HFFc6 (cell line): ENCODE measurements around the gene SIK3. TPM values are rescaled to one million over a fixed set of nuclear protein-coding genes. Genes with fewer than 3 reads are reported as not detected.

Experiments used
- DNase-seq: peaks from one replicate; pipeline ENCODE4 v3.0.0-alpha.2; 2018
- H3K27ac Mint-ChIP-seq: 2 replicates; pipeline ENCODE4 v1.8.0; 2020; ENCODE audit warnings: mild to moderate bottlenecking, mixed read lengths
- H3K27me3 Mint-ChIP-seq: 2 replicates; pipeline ENCODE4 v1.8.0; 2021; ENCODE audit warnings: mild to moderate bottlenecking, moderate library complexity, mixed read lengths; ENCODE audit not compliant: insufficient read depth
- H3K36me3 Mint-ChIP-seq: 2 replicates; pipeline ENCODE4 v1.8.0; 2021; ENCODE audit warnings: low read depth, mixed read lengths
- H3K4me1 Mint-ChIP-seq: 2 replicates; pipeline ENCODE4 v1.8.0; 2020; ENCODE audit warnings: low read depth, mixed read lengths
- H3K4me3 Mint-ChIP-seq: 2 replicates; pipeline ENCODE4 v1.8.0; 2020; ENCODE audit warnings: mild to moderate bottlenecking, moderate library complexity, mixed read lengths
- H3K9me3 Mint-ChIP-seq: 2 replicates; pipeline ENCODE4 v1.8.0; 2020; ENCODE audit warnings: mild to moderate bottlenecking, mixed read lengths
- total RNA-seq, 6 experiments: library from RNA; stranded (reverse); fragmentation: NEBNext Ultra II Directional; extraction: Animal tissue kit (Norgen Biotek cat#: 25700); gene quantifications; 2 replicates in 1 of 6; 3 replicates in 5 of 6; pipeline ENCODE4 v1.2.3, GENCODE V29; 2021
- TF ChIP-seq, protein P1 (sequence below): fragments of 200-600 bp; sonication (generic); IDR thresholded peaks from 2 replicates; pipeline ENCODE4 v1.5.0; 2021; ENCODE audit warnings: antibody characterized with exemption, mild to moderate bottlenecking

The SIK3 gene
- total RNA-seq, 6 experiments from 2014 or later, result 15.6 to 23.3 (median 19.9) TPM

DNA sequence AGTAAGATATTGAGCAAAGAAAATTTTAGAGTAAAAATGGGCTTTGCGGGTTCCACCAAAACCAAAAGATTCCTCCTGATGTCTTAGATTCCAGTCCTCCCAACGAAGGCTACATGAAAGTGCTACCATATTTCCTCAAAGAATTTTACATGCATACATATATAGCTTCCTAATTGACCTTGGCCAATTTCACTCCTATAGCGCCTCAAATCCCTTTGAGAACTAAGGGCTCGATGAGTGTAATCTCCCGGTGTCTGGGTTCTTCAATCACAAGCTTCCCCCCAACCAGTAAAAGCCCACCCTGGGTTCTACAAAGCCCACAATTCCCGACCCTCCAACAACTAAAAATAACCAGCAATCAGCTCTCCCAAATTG lies 1.2 kb downstream of the SIK3 start:
- Mint-ChIP-seq H3K4me1 (peaks cover 49% of the 10 kb centered on the region), H3K36me3 (peaks cover 6% of the 10 kb centered on the region), H3K4me3 (peak overlapping the region; percentile 94), H3K27ac (peak overlapping the region; percentile 94), H3K27me3 (peaks cover 2% of the 10 kb centered on the region; the same call in 1 of the 2 replicates), H3K9me3 (no peaks in the 10 kb centered on the region)
- TF ChIP-seq, protein P1, sequence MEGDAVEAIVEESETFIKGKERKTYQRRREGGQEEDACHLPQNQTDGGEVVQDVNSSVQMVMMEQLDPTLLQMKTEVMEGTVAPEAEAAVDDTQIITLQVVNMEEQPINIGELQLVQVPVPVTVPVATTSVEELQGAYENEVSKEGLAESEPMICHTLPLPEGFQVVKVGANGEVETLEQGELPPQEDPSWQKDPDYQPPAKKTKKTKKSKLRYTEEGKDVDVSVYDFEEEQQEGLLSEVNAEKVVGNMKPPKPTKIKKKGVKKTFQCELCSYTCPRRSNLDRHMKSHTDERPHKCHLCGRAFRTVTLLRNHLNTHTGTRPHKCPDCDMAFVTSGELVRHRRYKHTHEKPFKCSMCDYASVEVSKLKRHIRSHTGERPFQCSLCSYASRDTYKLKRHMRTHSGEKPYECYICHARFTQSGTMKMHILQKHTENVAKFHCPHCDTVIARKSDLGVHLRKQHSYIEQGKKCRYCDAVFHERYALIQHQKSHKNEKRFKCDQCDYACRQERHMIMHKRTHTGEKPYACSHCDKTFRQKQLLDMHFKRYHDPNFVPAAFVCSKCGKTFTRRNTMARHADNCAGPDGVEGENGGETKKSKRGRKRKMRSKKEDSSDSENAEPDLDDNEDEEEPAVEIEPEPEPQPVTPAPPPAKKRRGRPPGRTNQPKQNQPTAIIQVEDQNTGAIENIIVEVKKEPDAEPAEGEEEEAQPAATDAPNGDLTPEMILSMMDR, result no peak
- no peak for DNase-seq

DNA sequence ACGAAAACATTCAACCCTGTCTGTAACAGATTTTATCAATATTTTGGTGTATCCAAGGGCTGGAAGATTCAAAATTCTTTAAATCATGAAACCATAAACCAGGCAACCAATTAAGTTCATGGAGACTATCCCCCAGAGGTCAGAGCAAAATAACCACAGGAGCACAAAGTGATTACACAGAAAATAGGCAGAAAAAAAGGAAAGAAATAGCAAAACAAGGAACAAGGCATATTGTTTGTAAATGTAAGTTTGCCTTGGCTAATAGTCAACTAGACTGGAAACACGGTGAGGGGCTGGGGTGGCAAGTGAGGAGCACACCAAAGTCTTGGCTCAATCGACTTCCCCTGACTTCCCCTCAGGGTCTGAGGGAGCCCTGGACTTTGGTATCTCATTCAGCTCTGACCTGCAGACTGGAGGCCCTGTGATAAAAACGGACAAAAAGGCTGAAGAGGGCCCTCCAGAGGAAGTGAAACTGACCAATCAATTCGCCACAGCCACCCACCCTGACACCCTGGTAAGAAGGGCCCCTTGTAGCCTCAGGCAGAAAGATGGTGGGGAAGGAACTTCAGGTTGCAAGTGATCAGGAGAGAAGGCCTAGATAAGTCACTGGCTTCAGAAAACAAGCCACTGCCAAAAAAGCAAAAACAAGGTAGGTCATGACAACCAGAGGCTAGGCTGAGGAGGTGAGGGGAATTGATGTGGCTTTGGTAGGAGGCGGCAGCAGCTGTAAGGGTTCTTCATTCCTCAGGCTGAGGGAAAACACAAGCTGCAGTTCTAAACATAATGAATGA lies 1.8 kb downstream of the SIK3 start:
- peak overlapping the region; percentile 94 for H3K4me3 Mint-ChIP-seq
- H3K27me3 Mint-ChIP-seq, result peaks cover 2% of the 10 kb centered on the region; the same call in 1 of the 2 replicates
- H3K9me3 Mint-ChIP-seq, result no peaks in the 10 kb centered on the region
- peak overlapping the region; percentile 94 for H3K27ac Mint-ChIP-seq
- H3K4me1 Mint-ChIP-seq, result peaks cover 49% of the 10 kb centered on the region
- DNase-seq, result peak; percentile 11
- H3K36me3 Mint-ChIP-seq, result peaks cover 9% of the 10 kb centered on the region
- TF ChIP-seq, protein P1, result peak; percentile 17; the same call in 1 of the 2 replicates

DNA sequence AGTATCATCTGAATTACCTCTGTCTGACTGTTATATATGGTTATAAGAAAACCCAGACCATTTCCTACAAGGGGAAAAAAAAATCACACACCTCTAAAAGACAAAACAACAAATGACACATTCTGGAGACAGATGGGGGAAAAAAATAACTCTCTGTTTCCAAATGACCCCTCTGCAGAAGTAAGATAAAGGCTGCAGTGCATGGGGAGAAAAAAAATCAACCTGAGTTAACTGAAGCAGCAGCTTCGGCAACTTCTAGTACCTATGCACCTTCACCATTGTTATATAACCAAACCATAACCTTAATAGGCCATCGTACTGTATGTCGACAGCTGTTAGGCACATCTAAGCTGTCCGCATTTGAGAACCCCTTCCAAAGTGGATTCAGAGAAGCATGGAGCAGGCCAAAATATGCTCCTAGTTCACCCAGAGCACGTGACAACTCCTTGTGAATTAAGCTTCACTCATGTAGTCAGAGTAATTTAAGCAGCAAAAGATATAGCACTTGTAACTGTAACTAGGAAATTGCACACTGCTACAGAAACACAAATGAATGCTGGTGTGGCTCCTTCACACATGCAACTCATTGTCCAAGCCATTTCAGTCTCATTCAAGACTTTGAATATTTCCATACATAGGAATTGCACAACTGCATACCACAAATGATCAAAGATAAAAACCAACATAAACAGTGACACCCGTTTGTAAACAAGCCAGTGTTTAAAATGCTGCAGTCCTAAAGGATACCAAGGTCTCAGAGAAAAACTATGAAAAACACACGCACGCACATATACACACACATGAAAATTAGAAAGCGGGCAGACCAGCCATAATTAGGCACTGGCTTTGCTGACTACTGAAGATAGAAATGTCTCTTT lies 2.7 kb downstream of the SIK3 start:
- peak; percentile 87 for DNase-seq
- Mint-ChIP-seq H3K4me1 (peaks cover 49% of the 10 kb centered on the region), H3K4me3 (peak overlapping the region; percentile 94), H3K27me3 (peaks cover 2% of the 10 kb centered on the region; the same call in 1 of the 2 replicates), H3K36me3 (peaks cover 9% of the 10 kb centered on the region), H3K9me3 (no peaks in the 10 kb centered on the region), H3K27ac (peak overlapping the region; percentile 94)
- TF ChIP-seq, protein P1, result no peak

DNA sequence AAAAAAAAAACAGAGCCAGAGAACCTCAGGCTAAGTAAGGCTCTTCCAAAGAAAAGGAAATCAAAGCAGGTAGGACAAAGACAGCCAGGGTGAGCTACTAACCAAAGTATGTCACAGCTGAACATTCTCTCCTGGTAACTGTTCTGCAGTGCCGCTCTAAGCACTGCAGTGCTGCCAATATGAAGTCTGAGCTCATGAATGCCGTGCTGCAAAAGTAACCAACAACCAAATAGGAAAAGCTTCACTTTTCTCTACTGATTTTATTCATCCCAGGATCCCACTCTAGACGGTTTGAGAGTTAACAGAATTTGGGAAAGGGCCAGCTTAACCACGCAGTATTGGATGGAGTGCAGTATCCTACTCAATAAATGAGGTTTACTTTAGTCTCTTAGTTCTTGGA lies 3.5 kb downstream of the SIK3 start:
- Mint-ChIP-seq H3K4me1 (peaks cover 55% of the 10 kb centered on the region), H3K27ac (no peak overlapping the region), H3K9me3 (no peaks in the 10 kb centered on the region), H3K27me3 (peaks cover 2% of the 10 kb centered on the region; the same call in 1 of the 2 replicates), H3K4me3 (no peak overlapping the region), H3K36me3 (peaks cover 13% of the 10 kb centered on the region)
- no peak for DNase-seq
- TF ChIP-seq, protein P1, result no peak

DNA sequence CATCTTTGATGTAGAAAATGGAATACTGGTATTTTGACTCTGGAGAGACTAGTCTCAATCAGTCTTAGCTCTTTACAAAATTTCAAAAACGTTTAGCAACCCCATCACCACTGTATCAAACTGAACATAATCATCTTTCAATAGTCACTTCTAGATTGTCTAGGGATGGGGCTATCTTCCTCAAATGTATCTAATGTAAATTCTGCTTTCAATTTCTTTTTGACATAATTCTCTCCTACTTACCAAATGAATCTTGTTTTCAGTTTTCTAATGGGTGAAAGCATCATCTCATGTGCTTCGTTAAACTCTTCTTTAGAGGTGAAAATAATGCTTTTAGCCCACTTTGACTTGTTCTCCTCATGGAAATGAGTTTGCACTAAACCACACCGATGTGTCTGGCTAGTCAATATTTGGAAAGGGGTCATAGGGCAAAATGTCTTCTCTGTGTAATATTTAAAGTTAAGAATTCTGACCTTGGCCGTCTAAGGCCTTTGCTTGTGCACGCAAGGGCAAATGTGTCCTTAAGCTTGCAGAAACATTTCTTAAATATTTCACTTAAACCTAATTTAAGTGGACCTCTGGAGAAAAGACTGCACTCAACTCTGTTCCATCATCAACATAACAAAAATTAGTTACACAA lies 5.2 kb downstream of the SIK3 start:
- H3K4me3 Mint-ChIP-seq, result no peak overlapping the region
- no peak for DNase-seq
- TF ChIP-seq, protein P1, result no peak
- H3K9me3 Mint-ChIP-seq, result no peaks in the 10 kb centered on the region
- peaks cover 17% of the 10 kb centered on the region for H3K36me3 Mint-ChIP-seq
- H3K27ac Mint-ChIP-seq, result no peak overlapping the region
- H3K27me3 Mint-ChIP-seq, result peaks cover 2% of the 10 kb centered on the region; the same call in 1 of the 2 replicates
- H3K4me1 Mint-ChIP-seq, result peaks cover 46% of the 10 kb centered on the region
